ENCODE data around the gene TMEM18. TPM values are rescaled to one million over a fixed set of nuclear protein-coding genes. Genes with fewer than 3 reads are reported as not detected.

The TMEM18 gene
- total RNA-seq, 2 donors from 2014 or later: 7.6 to 11.9 TPM

DNA sequence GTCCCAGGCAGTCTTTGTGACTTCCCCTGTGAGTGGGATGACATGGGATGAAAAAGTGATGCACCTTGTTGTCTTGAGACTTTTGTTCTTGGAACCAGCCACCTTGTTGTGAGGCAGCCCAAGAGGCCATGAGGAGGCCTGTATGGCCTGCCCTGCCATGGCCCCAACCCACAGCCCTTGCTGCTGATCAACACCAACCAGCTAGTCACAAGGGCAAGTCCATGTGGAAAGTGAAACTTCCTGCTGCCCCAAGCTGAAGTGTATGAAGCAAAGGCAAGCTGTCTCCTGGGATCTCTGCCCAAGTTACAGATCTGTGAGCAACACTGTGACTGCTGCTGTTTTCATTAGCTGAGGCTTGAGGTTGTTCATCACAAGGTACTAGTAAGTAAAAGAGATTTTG is 21.6 kb downstream of the TMEM18 start:
- Histone ChIP-seq H3K9me3 (no peaks in the 10 kb centered on the region), H3K27ac (no peak overlapping the region), H3K36me3 (no peaks in the 10 kb centered on the region), H3K4me1 (no peaks in the 10 kb centered on the region), H3K4me3 (no peak overlapping the region), H3K27me3 (no peaks in the 10 kb centered on the region)
- TF ChIP-seq, protein P1, sequence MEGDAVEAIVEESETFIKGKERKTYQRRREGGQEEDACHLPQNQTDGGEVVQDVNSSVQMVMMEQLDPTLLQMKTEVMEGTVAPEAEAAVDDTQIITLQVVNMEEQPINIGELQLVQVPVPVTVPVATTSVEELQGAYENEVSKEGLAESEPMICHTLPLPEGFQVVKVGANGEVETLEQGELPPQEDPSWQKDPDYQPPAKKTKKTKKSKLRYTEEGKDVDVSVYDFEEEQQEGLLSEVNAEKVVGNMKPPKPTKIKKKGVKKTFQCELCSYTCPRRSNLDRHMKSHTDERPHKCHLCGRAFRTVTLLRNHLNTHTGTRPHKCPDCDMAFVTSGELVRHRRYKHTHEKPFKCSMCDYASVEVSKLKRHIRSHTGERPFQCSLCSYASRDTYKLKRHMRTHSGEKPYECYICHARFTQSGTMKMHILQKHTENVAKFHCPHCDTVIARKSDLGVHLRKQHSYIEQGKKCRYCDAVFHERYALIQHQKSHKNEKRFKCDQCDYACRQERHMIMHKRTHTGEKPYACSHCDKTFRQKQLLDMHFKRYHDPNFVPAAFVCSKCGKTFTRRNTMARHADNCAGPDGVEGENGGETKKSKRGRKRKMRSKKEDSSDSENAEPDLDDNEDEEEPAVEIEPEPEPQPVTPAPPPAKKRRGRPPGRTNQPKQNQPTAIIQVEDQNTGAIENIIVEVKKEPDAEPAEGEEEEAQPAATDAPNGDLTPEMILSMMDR (IDR thresholded peaks at IDR 0.05): no peak
- DNase-seq (ENCODE audit: low spot score): peak; percentile 30

DNA sequence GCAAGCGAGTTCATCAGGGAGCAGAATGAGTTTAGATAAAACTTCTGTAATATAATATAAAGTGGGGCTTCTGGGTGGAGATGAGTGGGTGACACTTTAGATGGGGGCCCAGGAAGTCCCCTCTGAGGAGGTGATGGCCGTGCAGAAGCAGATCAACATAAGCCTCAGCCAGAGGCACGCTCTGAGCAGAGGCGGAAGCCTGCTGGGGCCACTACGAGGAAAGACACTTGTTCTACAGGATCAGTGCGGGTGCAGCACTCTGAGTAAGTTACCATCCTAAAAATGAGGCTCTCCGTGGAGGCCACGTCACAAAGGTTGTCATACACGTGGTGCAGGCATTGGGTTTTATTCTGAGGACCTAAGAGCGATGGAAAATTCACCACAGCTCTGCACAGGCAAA is 22.3 kb downstream of the TMEM18 start:
- TF ChIP-seq, protein P1 (IDR thresholded peaks at IDR 0.05): no peak
- DNase-seq (ENCODE audit: low spot score): peak; percentile 28

DNA sequence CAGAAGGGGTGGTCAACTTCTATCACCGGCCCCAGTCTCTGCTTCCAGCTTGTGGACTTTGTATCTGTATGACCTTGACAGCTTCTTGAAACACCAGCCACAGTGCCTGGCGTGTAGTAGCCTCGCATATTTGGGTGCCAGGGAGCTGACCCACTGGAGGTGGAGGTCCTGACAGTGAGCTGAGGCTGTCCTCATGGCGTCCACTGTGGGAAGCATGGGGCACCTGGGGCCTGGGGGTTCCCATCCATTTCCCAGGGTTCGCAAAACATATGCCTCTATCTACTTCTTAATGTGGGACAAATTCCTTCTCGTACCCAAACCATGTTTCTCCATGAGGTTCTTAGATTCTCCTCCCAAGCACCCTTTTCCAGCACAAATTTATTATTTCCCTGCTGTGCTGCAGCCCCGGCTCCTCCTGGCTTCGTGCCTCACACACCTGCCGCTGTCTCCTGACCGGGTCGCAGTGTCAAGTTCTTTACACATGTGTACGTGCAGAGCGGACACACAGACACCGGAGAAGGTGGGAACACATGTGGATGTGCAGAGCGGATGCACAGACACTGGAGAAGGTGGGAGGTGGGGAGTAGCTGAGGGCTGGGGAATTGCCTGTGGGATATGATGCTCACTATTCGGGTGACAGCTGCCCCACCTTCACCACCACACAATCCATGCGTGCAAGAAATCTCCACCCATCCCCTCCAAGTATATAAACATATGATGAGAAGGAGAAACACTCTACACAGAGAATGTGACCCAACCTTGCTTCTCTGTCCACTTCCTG is 23.4 kb downstream of the TMEM18 start:
- Histone ChIP-seq H3K36me3 (no peaks in the 10 kb centered on the region), H3K27me3 (no peaks in the 10 kb centered on the region), H3K27ac (no peak overlapping the region), H3K4me1 (no peaks in the 10 kb centered on the region), H3K4me3 (no peak overlapping the region), H3K9me3 (no peaks in the 10 kb centered on the region)
- TF ChIP-seq, protein P1 (IDR thresholded peaks at IDR 0.05): no peak
- peak; percentile 42 for DNase-seq (ENCODE audit: low spot score)

More for the DNA sequence above, 22.3 kb downstream of the TMEM18 start:
- Histone ChIP-seq H3K4me1 (no peaks in the 10 kb centered on the region), H3K4me3 (no peak overlapping the region), H3K9me3 (no peaks in the 10 kb centered on the region), H3K36me3 (no peaks in the 10 kb centered on the region), H3K27me3 (no peaks in the 10 kb centered on the region), H3K27ac (no peak overlapping the region)

DNA sequence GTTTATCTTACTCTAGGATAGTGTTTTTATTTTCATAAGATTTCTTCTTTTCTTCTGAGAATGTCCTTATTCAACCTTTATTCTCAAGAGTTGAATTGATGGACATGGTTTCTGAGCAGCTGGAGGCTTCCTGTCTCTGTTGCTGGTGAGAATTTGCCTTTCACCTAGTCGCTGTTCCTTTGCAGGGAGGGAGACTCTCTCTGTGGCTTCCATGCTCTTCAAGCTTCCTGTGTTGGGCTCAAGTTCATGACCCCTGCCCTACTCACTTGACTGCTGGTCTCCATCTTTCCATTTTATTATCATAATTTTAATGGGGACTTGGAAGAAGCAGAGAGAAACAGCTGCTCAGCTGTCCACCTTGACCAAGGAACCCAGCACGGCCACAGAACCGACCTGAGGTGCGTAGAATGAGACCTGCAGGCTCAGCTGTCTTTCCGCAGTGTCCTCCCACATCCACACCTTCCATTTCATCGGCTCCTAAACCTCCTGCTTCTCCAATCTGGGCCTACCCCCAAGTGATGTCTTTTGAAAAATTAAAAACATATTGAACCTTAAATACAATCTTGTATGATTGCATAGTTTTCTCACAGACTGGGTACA is 24.2 kb downstream of the TMEM18 start:
- Histone ChIP-seq H3K9me3 (no peaks in the 10 kb centered on the region), H3K36me3 (no peaks in the 10 kb centered on the region), H3K27me3 (no peaks in the 10 kb centered on the region), H3K4me3 (no peak overlapping the region), H3K4me1 (no peaks in the 10 kb centered on the region), H3K27ac (no peak overlapping the region)
- TF ChIP-seq, protein P1 (IDR thresholded peaks at IDR 0.05): no peak
- peak; percentile 32 for DNase-seq (ENCODE audit: low spot score)

DNA sequence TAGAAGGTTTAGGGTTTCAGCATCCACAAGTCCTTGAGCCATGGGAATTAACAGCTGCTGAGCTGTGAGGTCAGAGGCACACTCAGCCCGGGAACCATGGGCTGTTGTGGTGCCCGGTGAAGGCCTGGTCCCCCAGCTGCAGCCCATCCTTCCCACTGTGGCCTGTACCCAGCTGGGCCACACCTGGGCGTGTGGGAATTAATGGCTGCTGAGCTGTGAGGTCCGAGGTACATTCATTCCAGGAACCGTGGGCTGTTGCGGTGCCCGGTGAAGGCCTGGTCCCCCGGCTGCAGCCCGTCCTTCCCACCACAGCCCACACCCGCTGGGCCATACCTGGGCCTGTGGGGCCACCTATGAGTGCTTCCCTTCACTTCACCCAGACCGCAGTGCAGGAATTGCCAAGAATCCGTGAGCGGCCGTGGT is 25.2 kb downstream of the TMEM18 start:
- no peaks in the 10 kb centered on the region for H3K9me3 ChIP-seq
- no peaks in the 10 kb centered on the region for H3K27me3 ChIP-seq
- no peaks in the 10 kb centered on the region for H3K36me3 ChIP-seq
- no peaks in the 10 kb centered on the region for H3K4me1 ChIP-seq
- H3K27ac ChIP-seq: no peak overlapping the region
- TF ChIP-seq, protein P1 (IDR thresholded peaks at IDR 0.05): no peak
- DNase-seq (ENCODE audit: low spot score): peak; percentile 54
- H3K4me3 ChIP-seq: no peak overlapping the region
